OCI-LY3 (cell line): ENCODE results near the gene RFTN2.
"Not testable (repeated sequence)": the region's sequence is repeated elsewhere in the genome, so short reads cannot be mapped to it uniquely, and the experiment has no call there.

ENCODE experiments used
- H2AFZ ChIP-seq: fragments of 200-600, 300-600 bp; shearing (Covaris generic); 2 replicates; pipeline ENCODE4 v1.6.0; 2014; ENCODE audit warnings: antibody characterized with exemption, low read depth, low read length
- H3K27ac ChIP-seq: fragments of 200-600, 300-600 bp; sonication (generic); 2 replicates; pipeline ENCODE4 v1.5.1; 2014; ENCODE audit warnings: mild to moderate bottlenecking, low read length, moderate library complexity, mixed read lengths
- H3K27me3 ChIP-seq: fragments of 200-600, 300-600 bp; sonication (generic); 2 replicates; pipeline ENCODE4 v1.6.1; 2014; ENCODE audit warnings: low read depth, low read length, mixed read lengths
- H3K36me3 ChIP-seq: fragments of 200-600, 300-600 bp; sonication (generic); replicated peaks from 2 replicates; pipeline ENCODE3; 2014; ENCODE audit warnings: low read depth, low read length, mixed read lengths
- H3K4me1 ChIP-seq: fragments of 300-600, 200-600 bp; sonication (generic); 2 replicates; pipeline ENCODE4 v1.6.1; 2014; ENCODE audit warnings: low read length, mixed read lengths
- H3K4me2 ChIP-seq: fragments of 200-600, 300-600 bp; sonication (generic); 2 replicates; pipeline ENCODE4 v1.6.1; 2014; ENCODE audit warnings: low read length, mixed read lengths
- H3K4me3 ChIP-seq: fragments of 300-600, 200-600 bp; sonication (generic); 2 replicates; pipeline ENCODE4 v1.5.1; 2014; ENCODE audit warnings: antibody characterized with exemption, mild to moderate bottlenecking, low read length, moderate library complexity
- H3K79me2 ChIP-seq: fragments of 300-600, 200-600 bp; shearing (Covaris generic); 2 replicates; pipeline ENCODE4 v1.6.1; 2014; ENCODE audit warnings: mild to moderate bottlenecking, low read length, mixed read lengths
- H3K9ac ChIP-seq: fragments of 300-600, 200-600 bp; shearing (Covaris generic); 2 replicates; pipeline ENCODE4 v1.6.0; 2014; ENCODE audit warnings: mild to moderate bottlenecking, low read length, moderate library complexity
- H3K9me3 ChIP-seq: fragments of 200-600, 300-600 bp; shearing (Covaris generic); 2 replicates; pipeline ENCODE4 v1.6.1; 2014; ENCODE audit warnings: low read length, mixed read lengths; ENCODE audit not compliant: insufficient read depth
- H4K20me1 ChIP-seq: fragments of 200-600, 300-600 bp; sonication (generic); 2 replicates; pipeline ENCODE4 v1.6.1; 2016; ENCODE audit warnings: low read length, mixed read lengths; ENCODE audit not compliant: insufficient read depth
- EZH2phosphoT487 ChIP-seq: fragments of 200-600 bp; shearing (Covaris generic); IDR thresholded peaks from 2 replicates; pipeline ENCODE4 v1.6.1; 2018; ENCODE audit warnings: antibody characterized with exemption, mixed run types, low read depth
- TF ChIP-seq, protein P1 (sequence below): fragments of 200-600, 300-600 bp; sonication (generic); IDR thresholded peaks from 2 replicates; pipeline ENCODE4 v1.5.1; 2014; ENCODE audit warnings: antibody characterized with exemption, low read length, low read depth

The RFTN2 gene

DNA sequence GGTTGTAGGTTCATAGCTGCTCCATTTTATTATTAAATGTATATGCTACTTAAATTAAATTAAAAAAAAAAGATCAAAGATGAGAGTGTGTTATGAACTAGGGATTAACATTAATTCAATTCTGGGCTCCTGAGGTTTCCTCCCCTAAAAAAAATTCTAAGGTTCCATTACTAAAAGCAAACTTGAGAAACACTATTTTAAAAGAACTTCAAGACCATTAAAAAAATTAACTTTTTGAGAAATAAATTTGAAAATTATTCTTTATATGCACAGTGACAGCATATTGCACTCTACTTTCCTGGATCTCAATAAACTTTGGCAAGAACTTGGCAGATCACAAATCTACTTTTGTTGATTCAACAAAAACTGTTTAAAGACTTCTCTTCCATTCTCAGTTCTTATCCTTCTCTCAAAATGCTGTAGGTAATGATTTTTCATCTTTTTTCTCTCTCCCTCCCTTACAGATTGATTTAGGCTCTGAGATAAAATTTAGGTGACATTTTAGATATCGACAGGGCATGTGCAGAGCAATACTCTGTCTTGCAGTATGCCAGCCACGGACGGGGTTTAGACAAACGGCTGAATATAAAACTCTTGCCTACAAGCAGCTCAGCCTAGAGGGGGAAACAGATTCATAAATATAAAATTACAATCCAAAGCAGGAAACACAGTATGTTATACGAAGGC, 29.2 kb upstream of the RFTN2 start:
- Histone ChIP-seq H3K9ac (peak overlapping the region; percentile 83), H3K36me3 (peaks cover 6% of the 10 kb centered on the region), H2AFZ (peak overlapping the region; percentile 97), H4K20me1 (peaks cover 21% of the 10 kb centered on the region), H3K27ac (peak overlapping the region; percentile 37; the same call in 1 of the 2 replicates), H3K4me3 (peak overlapping the region; percentile 81), H3K27me3 (no peaks in the 10 kb centered on the region), H3K4me1 (peaks cover 22% of the 10 kb centered on the region), H3K9me3 (no peaks in the 10 kb centered on the region), H3K4me2 (peak overlapping the region; percentile 90), H3K79me2 (peaks cover 42% of the 10 kb centered on the region)
- TF ChIP-seq, protein P1, sequence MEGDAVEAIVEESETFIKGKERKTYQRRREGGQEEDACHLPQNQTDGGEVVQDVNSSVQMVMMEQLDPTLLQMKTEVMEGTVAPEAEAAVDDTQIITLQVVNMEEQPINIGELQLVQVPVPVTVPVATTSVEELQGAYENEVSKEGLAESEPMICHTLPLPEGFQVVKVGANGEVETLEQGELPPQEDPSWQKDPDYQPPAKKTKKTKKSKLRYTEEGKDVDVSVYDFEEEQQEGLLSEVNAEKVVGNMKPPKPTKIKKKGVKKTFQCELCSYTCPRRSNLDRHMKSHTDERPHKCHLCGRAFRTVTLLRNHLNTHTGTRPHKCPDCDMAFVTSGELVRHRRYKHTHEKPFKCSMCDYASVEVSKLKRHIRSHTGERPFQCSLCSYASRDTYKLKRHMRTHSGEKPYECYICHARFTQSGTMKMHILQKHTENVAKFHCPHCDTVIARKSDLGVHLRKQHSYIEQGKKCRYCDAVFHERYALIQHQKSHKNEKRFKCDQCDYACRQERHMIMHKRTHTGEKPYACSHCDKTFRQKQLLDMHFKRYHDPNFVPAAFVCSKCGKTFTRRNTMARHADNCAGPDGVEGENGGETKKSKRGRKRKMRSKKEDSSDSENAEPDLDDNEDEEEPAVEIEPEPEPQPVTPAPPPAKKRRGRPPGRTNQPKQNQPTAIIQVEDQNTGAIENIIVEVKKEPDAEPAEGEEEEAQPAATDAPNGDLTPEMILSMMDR: no peak
- no peak for TF ChIP-seq EZH2phosphoT487

DNA sequence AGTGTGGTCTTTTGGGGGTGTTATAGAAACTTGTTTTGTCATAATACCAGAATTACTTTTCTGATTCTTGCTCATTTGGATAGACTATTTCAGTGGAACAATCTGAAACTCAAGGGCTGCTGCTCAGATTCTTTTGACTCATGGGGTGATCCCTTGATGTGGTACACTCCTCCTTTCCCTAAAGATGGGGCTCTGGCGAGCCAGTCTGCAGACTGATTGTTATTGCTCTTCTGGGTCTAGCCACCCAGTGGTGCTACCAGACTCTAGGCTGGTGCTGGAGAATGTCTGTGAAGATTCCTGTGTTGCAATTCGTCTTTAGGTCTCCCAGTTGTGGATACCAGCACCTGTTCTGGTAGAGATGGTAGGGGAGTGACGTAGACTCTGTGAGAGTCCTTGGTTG, 25.6 kb upstream of the RFTN2 start:
- no peak overlapping the region for H3K4me2 ChIP-seq

DNA sequence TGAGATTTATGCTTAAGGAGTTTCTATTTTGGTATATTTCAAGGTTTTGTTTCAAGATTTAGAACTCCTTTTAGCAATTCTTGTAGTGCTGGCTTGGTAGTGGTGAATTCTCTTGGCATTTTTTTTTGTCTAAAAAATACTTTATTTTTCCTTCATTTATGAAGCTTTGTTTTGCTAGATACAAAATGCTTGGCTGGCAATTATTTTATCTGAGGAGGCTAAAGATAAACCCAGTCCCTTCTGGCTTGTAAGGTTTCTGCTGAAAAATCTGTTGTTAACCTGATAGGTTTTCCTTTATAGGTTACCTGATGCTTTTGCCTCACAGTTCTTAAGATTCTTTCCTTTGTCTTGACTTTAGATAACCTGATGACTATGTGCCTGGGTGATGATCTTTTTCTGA, 24.3 kb upstream of the RFTN2 start:
- H3K79me2 ChIP-seq: not testable (repeated sequence)

More for the DNA sequence above, 25.6 kb upstream of the RFTN2 start:
- TF ChIP-seq, protein P1: no peak
- no peak for TF ChIP-seq EZH2phosphoT487
- Histone ChIP-seq H3K79me2 (peaks cover 8% of the 10 kb centered on the region), H3K4me3 (no peak overlapping the region), H4K20me1 (no peaks in the 10 kb centered on the region), H3K9me3 (no peaks in the 10 kb centered on the region), H3K27me3 (no peaks in the 10 kb centered on the region), H3K9ac (no peak overlapping the region), H3K27ac (no peak overlapping the region), H3K4me1 (0 out of 2 replicates have a peak, but pooled peaks cover 3% of the 10 kb centered on the region), H2AFZ (no peak overlapping the region), H3K36me3 (no peaks in the 10 kb centered on the region)

DNA sequence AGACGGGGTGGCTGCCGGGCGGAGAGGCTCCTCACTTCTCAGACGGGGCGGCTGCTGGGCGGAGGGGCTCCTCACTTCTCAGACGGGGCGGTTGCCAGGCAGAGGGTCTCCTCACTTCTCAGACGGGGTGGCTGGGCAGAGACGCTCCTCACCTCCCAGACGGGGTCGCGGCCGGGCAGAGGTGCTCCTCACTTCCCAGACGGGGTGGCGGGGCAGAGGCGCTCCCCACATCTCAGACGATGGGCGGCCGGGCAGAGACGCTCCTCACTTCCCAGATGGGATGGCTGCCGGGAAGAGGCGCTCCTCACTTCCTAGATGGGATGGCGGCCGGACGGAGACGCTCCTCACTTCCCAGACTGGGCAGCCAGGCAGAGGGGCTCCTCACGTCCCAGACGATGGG, 21.2 kb upstream of the RFTN2 start:
- not testable (repeated sequence) for H3K36me3 ChIP-seq, H3K4me1 ChIP-seq, H3K9me3 ChIP-seq, H4K20me1 ChIP-seq, H3K79me2 ChIP-seq, H3K9ac ChIP-seq, H3K27ac ChIP-seq, H3K4me2 ChIP-seq, H3K4me3 ChIP-seq, H2AFZ ChIP-seq, H3K27me3 ChIP-seq

More for the DNA sequence above, 24.3 kb upstream of the RFTN2 start:
- not testable (repeated sequence) for H3K4me1 ChIP-seq, H3K27me3 ChIP-seq, H3K4me3 ChIP-seq, H3K27ac ChIP-seq, H3K9me3 ChIP-seq, H3K9ac ChIP-seq, H3K4me2 ChIP-seq, H2AFZ ChIP-seq, H4K20me1 ChIP-seq, H3K36me3 ChIP-seq

DNA sequence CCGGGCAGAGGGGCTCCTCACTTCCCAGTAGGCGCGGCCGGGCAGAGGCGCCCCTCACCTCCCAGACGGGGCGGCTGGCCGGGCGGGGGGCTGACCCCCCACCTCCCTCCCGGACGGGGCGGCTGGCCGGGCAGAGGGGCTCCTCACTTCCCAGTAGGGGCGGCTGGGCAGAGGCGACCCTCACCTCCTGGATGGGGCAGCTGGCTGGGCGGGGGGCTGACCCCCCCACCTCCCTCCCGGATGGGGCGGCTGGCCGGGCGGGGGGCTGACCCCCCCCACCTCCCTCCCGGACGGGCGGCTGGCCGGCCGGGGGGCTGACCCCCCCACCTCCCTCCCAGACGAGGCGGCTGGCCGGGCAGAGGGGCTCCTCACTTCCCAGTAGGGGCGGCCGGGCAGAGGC, 20.6 kb upstream of the RFTN2 start:
- not testable (repeated sequence) for H3K9ac ChIP-seq, H4K20me1 ChIP-seq, H3K79me2 ChIP-seq, H3K9me3 ChIP-seq, H3K27ac ChIP-seq, H3K27me3 ChIP-seq, H3K4me1 ChIP-seq, H3K36me3 ChIP-seq, H3K4me3 ChIP-seq, H2AFZ ChIP-seq, H3K4me2 ChIP-seq

DNA sequence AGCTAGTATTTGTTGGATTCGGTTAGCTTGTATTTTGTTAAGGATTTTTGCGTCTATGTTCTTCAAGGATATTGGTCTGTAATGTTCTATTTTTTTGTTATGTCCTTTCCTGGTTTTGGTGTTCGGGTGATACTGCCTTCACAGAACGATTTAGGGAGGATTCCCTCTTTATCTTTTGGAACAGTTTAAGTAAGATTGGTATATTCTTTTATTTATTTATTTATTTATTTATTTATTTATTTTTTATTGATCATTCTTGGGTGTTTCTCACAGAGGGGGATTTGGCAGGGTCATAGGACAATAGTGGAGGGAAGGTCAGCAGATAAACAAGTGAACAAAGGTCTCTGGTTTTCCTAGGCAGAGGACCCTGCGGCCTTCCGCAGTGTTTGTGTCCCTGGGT, 19.8 kb upstream of the RFTN2 start:
- H3K9ac ChIP-seq, H2AFZ ChIP-seq, H3K79me2 ChIP-seq, H4K20me1 ChIP-seq, H3K9me3 ChIP-seq, H3K4me3 ChIP-seq, H3K27me3 ChIP-seq, H3K4me2 ChIP-seq, H3K4me1 ChIP-seq, H3K27ac ChIP-seq, H3K36me3 ChIP-seq: not testable (repeated sequence)
